Glomerular visceral epithelial cell (primary cell): Measurements from ENCODE around the gene MTURN.

Source experiments
- DNase-seq: peaks from one replicate; pipeline ENCODE4 v3.0.0-alpha.2; 2016; ENCODE audit errors: extremely low spot score

The MTURN gene

GRCh38 chr7:30162133-30162532 lies 27.3 kb downstream of the MTURN start:
- no peak for DNase-seq

- peak; percentile 45 for DNase-seq
Measured at GRCh38 chr7:30162622-30163124, 27.9 kb downstream of the MTURN start.

GRCh38 chr7:30163231-30163894 lies 28.6 kb downstream of the MTURN start:
- no peak for DNase-seq

GRCh38 chr7:30164567-30164966 lies 29.8 kb downstream of the MTURN start:
- DNase-seq, result peak; percentile 66

GRCh38 chr7:30165590-30165989 lies 30.8 kb downstream of the MTURN start:
- no peak for DNase-seq

- no peak for DNase-seq
Measured at GRCh38 chr7:30166155-30166840, 31.5 kb downstream of the MTURN start.

- DNase-seq, result no peak
Measured at GRCh38 chr7:30166841-30167235, 32.1 kb downstream of the MTURN start.

- DNase-seq, result no peak
Measured at GRCh38 chr7:30167901-30168300, 33.1 kb downstream of the MTURN start.

- peak; percentile 86 for DNase-seq
Measured at GRCh38 chr7:30168835-30169573, 34.2 kb downstream of the MTURN start.

- peak; percentile 74 for DNase-seq
Measured at GRCh38 chr7:30169579-30169978, 34.8 kb downstream of the MTURN start.

GRCh38 chr7:30170476-30171205 lies 35.9 kb downstream of the MTURN start:
- no peak for DNase-seq

GRCh38 chr7:30171766-30172447 lies 37.1 kb downstream of the MTURN start:
- peak; percentile 21 for DNase-seq

- no peak for DNase-seq
Measured at GRCh38 chr7:30172451-30172850, 37.7 kb downstream of the MTURN start.

- peak; percentile 35 for DNase-seq
Measured at GRCh38 chr7:30173058-30173897, 38.5 kb downstream of the MTURN start.

- no peak for DNase-seq
Measured at GRCh38 chr7:30175180-30175579, 40.4 kb downstream of the MTURN start.

- DNase-seq, result no peak
Measured at GRCh38 chr7:30175636-30176147, 40.9 kb downstream of the MTURN start.

GRCh38 chr7:30176463-30177109 lies 41.8 kb downstream of the MTURN start:
- no peak for DNase-seq

GRCh38 chr7:30177186-30177585 lies 42.4 kb downstream of the MTURN start:
- DNase-seq, result no peak

- DNase-seq, result no peak
Measured at GRCh38 chr7:30177965-30178364, 43.2 kb downstream of the MTURN start.
